Measurements from ENCODE around the gene GPR161.

The GPR161 gene

GRCh38 chr1:168085401-168085872 lies 51.3 kb downstream of the GPR161 start:
- TF ChIP-seq CTCF (IDR thresholded peaks at IDR 0.05) (no peak), ZFX (IDR thresholded peaks at IDR 0.05; ENCODE audit: borderline replicate concordance) (no peak)
- H3K27ac ChIP-seq, result no peak overlapping the region

- peak; percentile 100 for TF ChIP-seq CTCF (IDR thresholded peaks at IDR 0.05)
- no peak for TF ChIP-seq ZFX (IDR thresholded peaks at IDR 0.05; ENCODE audit: borderline replicate concordance)
- no peak overlapping the region for H3K27ac ChIP-seq
Measured at GRCh38 chr1:168084396-168085231, 52.1 kb downstream of the GPR161 start.

GRCh38 chr1:168083456-168084325 lies 53.0 kb downstream of the GPR161 start:
- H3K27ac ChIP-seq, result no peak overlapping the region
- TF ChIP-seq ZFX (IDR thresholded peaks at IDR 0.05; ENCODE audit: borderline replicate concordance) (no peak), CTCF (IDR thresholded peaks at IDR 0.05) (no peak)

- H3K27ac ChIP-seq, result no peak overlapping the region
- TF ChIP-seq CTCF (IDR thresholded peaks at IDR 0.05) (peak; percentile 99), ZFX (IDR thresholded peaks at IDR 0.05; ENCODE audit: borderline replicate concordance) (no peak)
Measured at GRCh38 chr1:168082008-168082876, 54.5 kb downstream of the GPR161 start.

GRCh38 chr1:168081373-168082007 lies 55.2 kb downstream of the GPR161 start:
- no peak overlapping the region for H3K27ac ChIP-seq
- no peak for TF ChIP-seq ZFX (IDR thresholded peaks at IDR 0.05; ENCODE audit: borderline replicate concordance)

GRCh38 chr1:168079761-168080160 lies 57.0 kb downstream of the GPR161 start:
- no peak for TF ChIP-seq CTCF (IDR thresholded peaks at IDR 0.05)
- TF ChIP-seq ZFX (IDR thresholded peaks at IDR 0.05; ENCODE audit: borderline replicate concordance), result no peak
- no peak overlapping the region for H3K27ac ChIP-seq

All from 22Rv1 (cell line).